HG03521 (cell line): ENCODE results near the gene PTPN4.

Experiments
- ATAC-seq: cut with Tn5 transposase; IDR thresholded peaks from one replicate; pipeline ENCODE4 v1.9.1; 2021; ENCODE audit warnings: mild to moderate bottlenecking, moderate library complexity; ENCODE audit not compliant: unreplicated experiment

Gene PTPN4

GRCh38 chr2:119730671-119731177 lies 29.0 kb upstream of the PTPN4 start:
- no peak for ATAC-seq

GRCh38 chr2:119731983-119732382 lies 27.7 kb upstream of the PTPN4 start:
- ATAC-seq: no peak

- no peak for ATAC-seq
Measured at GRCh38 chr2:119732601-119733164, 27.0 kb upstream of the PTPN4 start.

- ATAC-seq: no peak
Measured at GRCh38 chr2:119734047-119734446, 25.7 kb upstream of the PTPN4 start.

- ATAC-seq: no peak
Measured at GRCh38 chr2:119735565-119735964, 24.2 kb upstream of the PTPN4 start.

- ATAC-seq: no peak
Measured at GRCh38 chr2:119736021-119736420, 23.7 kb upstream of the PTPN4 start.

GRCh38 chr2:119739580-119740255 lies 20.0 kb upstream of the PTPN4 start:
- no peak for ATAC-seq

GRCh38 chr2:119741001-119741400 lies 18.7 kb upstream of the PTPN4 start:
- ATAC-seq: no peak

GRCh38 chr2:119741868-119742267 lies 17.9 kb upstream of the PTPN4 start:
- no peak for ATAC-seq

- ATAC-seq: no peak
Measured at GRCh38 chr2:119744335-119744939, 15.3 kb upstream of the PTPN4 start.

GRCh38 chr2:119745566-119745965 lies 14.2 kb upstream of the PTPN4 start:
- ATAC-seq: no peak

- no peak for ATAC-seq
Measured at GRCh38 chr2:119746836-119747686, 12.7 kb upstream of the PTPN4 start.

- ATAC-seq: no peak
Measured at GRCh38 chr2:119748135-119748534, 11.6 kb upstream of the PTPN4 start.

- no peak for ATAC-seq
Measured at GRCh38 chr2:119749477-119750012, 10.2 kb upstream of the PTPN4 start.

- ATAC-seq: no peak
Measured at GRCh38 chr2:119751706-119752105, 8.0 kb upstream of the PTPN4 start.

GRCh38 chr2:119753041-119753929 lies 6.4 kb upstream of the PTPN4 start:
- no peak for ATAC-seq

- no peak for ATAC-seq
Measured at GRCh38 chr2:119753930-119754321, 5.8 kb upstream of the PTPN4 start.

GRCh38 chr2:119755906-119756305 lies 3.8 kb upstream of the PTPN4 start:
- ATAC-seq: no peak

GRCh38 chr2:119756837-119757236 lies 2.9 kb upstream of the PTPN4 start:
- ATAC-seq: no peak

GRCh38 chr2:119758881-119759450 lies 756 bp upstream of the PTPN4 start:
- ATAC-seq: no peak
